ENCODE measurements around the gene WSCD2.

WSCD2 gene

GRCh38 chr12:108126990-108127501 lies 2.0 kb upstream of the WSCD2 start:
- no peak for DNase-seq

GRCh38 chr12:108127654-108128053 lies 1.4 kb upstream of the WSCD2 start:
- DNase-seq, result no peak

GRCh38 chr12:108128221-108129016 lies 669 bp upstream of the WSCD2 start:
- no peak for DNase-seq

GRCh38 chr12:108131035-108131434 lies 1.9 kb downstream of the WSCD2 start:
- DNase-seq, result no peak

- no peak for DNase-seq
Observed at GRCh38 chr12:108131657-108132126, 2.6 kb downstream of the WSCD2 start.

GRCh38 chr12:108133482-108133881 lies 4.4 kb downstream of the WSCD2 start:
- DNase-seq, result no peak

DNA sequence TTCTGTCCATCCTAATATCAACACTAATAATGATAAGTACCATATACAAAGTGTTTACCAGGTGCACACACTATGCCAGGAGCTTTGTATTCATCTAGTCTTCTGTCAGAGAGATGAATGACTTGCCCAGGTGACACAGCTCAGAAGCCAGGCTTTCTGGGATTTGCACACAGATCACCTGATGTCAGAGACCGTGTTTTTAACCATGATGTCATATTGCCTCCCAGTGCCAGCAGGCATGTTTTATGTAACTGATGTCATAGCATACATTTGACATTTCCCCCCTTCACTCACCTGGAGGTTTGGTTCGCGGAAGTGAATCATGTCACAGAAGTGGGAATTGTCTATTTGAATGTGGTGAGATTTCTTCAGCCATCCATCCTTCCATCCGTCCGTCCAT lies 5.7 kb downstream of the WSCD2 start:
- DNase-seq, result no peak

- no peak for DNase-seq
Observed at GRCh38 chr12:108135627-108136026, 6.5 kb downstream of the WSCD2 start.

DNA sequence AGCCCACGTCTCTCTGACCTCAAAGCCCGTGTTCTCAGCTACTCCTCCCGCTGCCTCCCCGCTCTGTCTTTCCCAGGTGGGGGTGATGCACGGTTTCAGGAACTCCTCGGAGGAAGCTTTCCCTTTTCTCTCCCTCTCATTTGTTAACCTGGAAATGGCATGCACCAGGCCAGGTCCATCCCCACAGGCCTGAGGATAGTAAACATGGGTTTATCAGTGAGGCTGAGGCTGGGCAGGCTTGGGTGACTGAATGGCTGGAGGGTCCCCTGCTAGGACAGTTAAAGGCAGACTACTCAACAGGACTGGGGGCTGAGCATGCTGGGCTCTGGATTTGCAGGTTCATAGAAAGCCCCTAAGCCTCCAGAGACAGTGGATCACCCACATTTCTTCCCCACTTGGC lies 7.6 kb downstream of the WSCD2 start:
- no peak for DNase-seq

DNA sequence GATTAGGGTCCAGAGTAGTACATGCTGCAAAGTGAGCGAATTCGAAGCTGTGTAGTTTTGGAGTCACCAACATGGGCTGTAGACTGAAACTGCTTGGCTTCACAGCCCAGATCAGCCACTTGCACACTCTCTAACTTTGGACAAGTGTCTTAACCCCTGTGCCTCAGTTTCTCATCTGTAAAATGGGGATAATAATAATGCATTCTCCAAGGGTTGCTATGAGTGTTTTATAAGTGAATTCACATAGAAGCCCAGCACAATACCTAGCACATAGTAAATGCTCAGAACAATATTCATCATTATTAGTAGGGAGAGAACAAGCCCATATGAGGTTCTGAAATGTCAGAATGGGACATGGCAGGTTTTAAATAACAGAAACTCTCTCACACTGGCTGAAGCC lies 10.4 kb downstream of the WSCD2 start:
- no peak for DNase-seq

GRCh38 chr12:108140501-108140900 lies 11.4 kb downstream of the WSCD2 start:
- no peak for DNase-seq

DNA sequence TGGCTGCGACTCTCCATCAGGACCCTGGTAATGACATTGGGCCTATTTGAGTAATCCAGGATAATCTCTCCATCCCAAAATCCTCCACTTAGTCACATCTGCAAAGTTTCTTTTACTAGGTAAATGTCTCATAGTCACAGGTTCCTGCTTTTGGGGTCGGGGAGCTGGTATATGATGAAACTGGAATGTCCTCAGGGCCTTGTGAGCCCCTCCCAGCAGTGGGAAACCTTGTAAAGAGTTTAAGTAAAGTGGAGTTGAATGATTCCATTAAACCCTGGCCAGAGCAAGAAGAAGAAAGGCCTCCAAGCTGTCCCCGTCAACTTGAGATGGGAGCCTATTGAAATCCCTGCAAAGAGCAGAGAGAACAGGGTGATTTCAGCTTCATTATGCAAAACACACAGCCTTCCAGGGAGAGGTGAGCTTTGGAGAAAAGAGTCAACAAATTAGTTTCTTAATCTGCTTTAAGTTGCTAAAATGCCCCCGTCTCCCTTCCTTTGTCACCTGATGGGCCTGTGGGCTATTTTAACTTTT lies 12.6 kb downstream of the WSCD2 start:
- no peak for DNase-seq

- DNase-seq, result no peak
Observed at GRCh38 chr12:108143144-108143543, 14.1 kb downstream of the WSCD2 start.

DNA sequence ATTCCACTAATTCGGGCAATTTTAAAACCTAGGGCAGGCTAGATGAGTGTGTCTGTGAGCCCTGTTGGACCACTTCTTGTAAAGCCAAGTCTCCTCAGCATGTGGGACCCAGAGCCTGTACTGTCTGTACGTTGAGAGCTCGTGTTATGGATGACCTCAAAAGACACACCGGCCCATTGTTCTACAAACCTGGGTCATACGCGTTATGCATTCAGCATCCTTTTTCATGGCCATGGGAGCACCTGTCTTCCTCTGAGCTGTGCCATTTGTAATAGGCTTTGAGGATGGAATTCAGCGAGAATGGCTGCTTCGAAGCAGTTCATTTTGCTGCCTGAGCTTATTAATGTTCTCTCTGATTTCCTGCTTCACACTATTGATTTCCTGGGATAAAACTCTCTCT lies 15.0 kb downstream of the WSCD2 start:
- no peak for DNase-seq

DNA sequence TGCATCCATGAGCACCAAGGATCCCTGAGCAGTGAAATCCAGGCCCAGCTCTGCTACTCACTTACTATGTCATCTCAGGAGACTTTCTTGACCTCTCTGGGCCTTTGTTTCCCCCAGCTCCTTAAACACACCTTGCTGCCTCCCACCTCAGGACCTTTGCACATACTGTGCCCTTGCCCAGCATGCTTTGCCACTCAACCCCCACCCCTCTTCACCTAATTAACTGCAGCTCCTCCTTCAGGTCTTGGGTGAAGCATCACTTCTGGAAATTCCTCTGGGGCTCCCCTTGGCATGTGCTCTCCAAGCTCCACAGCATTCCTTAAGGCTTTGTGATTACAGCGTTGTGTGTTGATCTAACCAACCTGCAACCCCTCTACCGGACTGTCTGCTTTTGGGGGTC lies 15.9 kb downstream of the WSCD2 start:
- no peak for DNase-seq

DNA sequence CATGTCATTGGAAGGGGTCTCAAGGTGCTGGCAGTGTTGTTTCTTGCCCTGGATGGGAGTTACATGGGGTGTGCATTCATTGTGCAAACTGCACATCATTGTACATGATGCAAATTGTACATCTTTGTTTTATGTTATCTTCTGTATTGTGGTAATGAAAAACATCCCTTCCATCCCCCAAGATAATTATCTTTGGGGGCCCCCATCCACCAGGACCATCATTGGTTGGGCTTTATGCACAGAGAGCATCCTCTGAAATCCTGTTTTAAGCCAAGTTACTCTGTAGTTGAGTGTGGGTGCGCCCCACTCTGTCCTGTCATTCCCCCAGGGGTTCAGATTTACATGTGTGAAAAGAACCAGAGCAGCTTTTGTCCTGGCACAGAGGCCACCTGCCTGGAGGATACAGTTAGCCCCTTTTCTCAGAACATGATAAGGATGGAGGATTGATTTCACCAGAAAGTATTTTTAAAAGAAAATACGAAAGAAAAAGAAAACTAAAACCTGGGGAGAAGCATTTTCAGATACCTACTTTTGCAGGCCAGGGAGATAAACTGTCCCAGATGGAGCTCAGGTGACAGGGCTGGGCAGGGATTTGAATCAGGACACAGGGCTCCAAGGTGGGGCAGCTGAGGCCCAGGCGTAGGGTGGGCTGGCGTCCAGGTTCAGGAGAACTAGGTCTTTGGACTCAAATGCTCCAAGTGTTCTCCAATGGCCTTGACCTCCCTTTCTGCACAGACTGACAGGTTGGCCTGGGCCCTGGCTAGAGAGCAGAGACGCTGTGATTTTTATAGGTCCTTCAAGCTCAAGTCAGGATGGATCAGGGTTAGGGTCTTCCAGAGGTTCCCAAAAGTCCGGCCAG lies 17.2 kb downstream of the WSCD2 start:
- no peak for DNase-seq

DNA sequence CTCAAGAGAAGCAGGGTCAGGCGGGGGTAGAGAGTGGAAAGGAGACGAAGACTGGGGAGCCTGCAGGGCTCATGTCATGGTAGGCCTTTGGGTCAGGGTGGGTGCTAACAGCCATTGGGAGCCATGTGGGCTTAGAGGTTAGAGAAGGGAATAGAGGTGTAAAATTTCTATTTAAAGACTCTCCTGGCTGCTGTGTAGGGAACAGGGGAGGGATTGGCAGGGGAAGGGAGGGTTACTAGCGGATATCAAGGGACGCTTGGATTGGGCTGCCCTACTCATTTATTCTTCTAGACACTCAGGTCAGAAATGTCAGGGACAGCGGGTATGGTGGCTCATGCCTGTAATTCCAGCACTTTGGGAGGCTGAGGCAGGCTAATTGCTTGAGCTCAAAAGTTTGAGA lies 18.2 kb downstream of the WSCD2 start:
- no peak for DNase-seq

DNA sequence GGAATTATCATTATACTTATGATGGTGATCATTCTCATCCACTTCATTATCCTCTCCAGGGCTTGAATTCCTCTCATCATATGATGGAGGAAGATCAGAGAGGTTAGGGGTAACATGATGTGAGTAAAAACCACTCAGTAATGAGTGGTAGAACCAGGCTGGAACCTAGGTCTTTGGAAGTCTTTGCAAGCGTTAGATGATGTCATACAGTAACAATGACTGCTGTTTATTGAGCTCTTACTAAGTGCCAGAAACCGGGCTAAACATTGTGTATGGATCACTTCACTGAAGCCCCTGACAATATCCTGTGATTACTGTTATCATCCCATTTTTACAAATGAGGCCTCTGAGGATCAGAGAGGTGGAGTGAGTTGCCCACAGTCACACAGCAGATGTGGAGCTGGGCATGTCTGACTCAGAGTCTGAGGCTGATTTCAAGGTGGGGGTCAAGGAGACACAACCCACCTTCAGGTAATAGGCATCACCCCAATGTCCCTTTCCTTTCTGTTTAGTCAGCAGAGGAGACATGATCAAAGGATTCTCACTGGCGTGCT lies 19.5 kb downstream of the WSCD2 start:
- DNase-seq, result no peak

DNA sequence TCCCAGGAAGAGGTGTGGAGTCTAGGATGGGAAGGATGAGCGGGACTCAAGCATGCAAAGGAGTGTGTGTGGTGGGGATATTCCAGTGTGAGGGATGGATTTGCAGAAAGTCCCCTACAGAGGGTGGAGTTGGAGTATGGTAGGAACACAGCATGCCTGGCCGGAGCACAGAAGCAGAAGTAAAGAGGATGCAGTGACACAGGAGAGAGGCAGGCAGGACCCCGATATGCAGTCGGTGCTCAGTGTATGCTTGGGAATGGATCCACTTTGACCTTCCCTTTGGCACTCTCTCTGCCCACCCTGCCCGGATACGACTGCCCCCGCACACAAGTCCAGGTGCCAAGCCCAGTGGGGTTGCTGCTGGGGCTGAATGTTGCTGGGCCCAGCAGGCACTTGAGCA lies 21.3 kb downstream of the WSCD2 start:
- DNase-seq, result no peak

DNA sequence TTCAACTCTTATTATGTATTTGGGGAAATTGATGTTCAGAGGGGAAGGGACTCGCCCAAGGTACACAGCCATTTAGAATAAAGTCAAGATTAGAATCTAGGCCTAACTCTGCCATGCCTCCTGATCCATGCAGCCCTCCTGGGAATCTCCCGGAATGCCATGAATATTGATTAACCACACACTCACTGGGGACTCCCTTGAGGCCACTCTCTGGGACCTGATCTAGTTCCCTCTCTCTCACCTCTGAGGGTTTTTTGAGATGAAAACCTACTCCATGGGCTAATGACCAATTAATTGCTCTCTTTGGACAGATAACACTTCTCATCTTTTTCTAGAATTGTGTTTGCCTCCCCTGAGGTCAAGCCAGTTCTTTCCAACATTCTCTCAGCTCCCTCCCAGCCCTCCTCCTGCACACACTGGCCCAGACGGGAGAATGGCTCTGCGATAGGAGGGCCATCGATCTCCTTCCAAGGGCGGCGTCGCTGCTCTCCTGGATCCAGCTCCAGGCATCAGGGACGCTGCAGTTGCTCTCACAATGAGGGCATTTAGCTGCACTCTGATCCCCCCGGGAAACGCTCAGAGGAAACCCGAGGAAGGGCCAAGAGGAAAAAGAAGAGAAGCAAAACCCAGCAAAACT lies 22.6 kb downstream of the WSCD2 start:
- DNase-seq, result no peak

GRCh38 chr12:108152170-108152538 lies 23.1 kb downstream of the WSCD2 start:
- DNase-seq, result no peak

- no peak for DNase-seq
Observed at GRCh38 chr12:108156717-108157116, 27.6 kb downstream of the WSCD2 start.
